HCT116 (cell line): Measurements from ENCODE around the gene DDR2. TPM values are rescaled to one million over a fixed set of nuclear protein-coding genes. Genes with fewer than 3 reads are reported as not detected.

Experiments used
- ATAC-seq: fragments of 200-7000 bp; cut with Tn5 transposase; 2 replicates; pipeline ENCODE4 v1.9.1; 2020; ENCODE audit warnings: mild to moderate bottlenecking, moderate library complexity
- BruUV-seq: library from RNA; stranded (reverse); fragments of 400-500 nt; replicated peaks from 2 replicates; lab custom pipeline; 2021; lab: Mats Ljungman, UMichigan
- CTCF ChIA-PET: fragments of 300-600 bp; sonication (Branson Sonifier 250); formaldehyde crosslinking; loops from one replicate; lab custom pipeline; 2021; ENCODE audit warnings: antibody characterized with exemption; lab: Charles Lee
- POLR2A ChIA-PET: fragments of 300-600, 350-600 bp; sonication (Branson Sonifier 250); formaldehyde crosslinking; loops from one replicate; lab custom pipeline; 2021; ENCODE audit warnings: antibody characterized with exemption; lab: Charles Lee
- RAD21 ChIA-PET, 2 experiments: fragments of 300-600 bp; sonication (Branson Sonifier 250); formaldehyde crosslinking; loops; one replicate each; lab custom pipeline; 2023; ENCODE audit warnings: low total read pairs in 2 of 2; ENCODE audit not compliant: uncharacterized antibody in 2 of 2, unreplicated experiment in 2 of 2, low non-redundant PET in 1 of 2; lab: Charles Lee
- DNase-seq: peaks from one replicate; pipeline ENCODE4 v3.0.0-alpha.2; 2010; ENCODE audit warnings: low read depth, low spot score
- H2AFZ ChIP-seq: fragments of 200-600 bp; shearing (Covaris generic), sonication (generic); 2 replicates; pipeline ENCODE4 v1.6.1; 2017; ENCODE audit warnings: low read depth, mixed run types, mixed read lengths, antibody characterized with exemption, low read length; ENCODE audit not compliant: poor library complexity, severe bottlenecking
- H3K27ac ChIP-seq: 2 replicates; pipeline ENCODE4 v1.5.1; 2012; ENCODE audit warnings: low read depth, low read length
- H3K27me3 ChIP-seq: fragments of 200-600 bp; sonication (generic); 2 replicates; pipeline ENCODE4 v1.6.1; 2016; ENCODE audit warnings: mixed run types, low read length, mixed read lengths; ENCODE audit not compliant: insufficient read depth
- H3K36me3 ChIP-seq, 2 experiments: fragments of 200-500 bp in 1 of 2; fragments of 200-600 bp in 1 of 2; sonication (Bioruptor generic) in 1 of 2; sonication (generic) in 1 of 2; 2 replicates each; pipeline versions ENCODE4 v1.5.1 to v1.6.1; 2014 to 2016; ENCODE audit warnings: low read length in 2 of 2, inconsistent platforms in 1 of 2, mixed read lengths in 1 of 2, mixed run types in 1 of 2; ENCODE audit not compliant: insufficient read depth in 2 of 2, control insufficient read depth in 1 of 2
- H3K4me1 ChIP-seq, 2 experiments: fragments of 200-600 bp in 1 of 2; sonication (generic) in 1 of 2; 2 replicates each; pipeline versions ENCODE4 v1.5.1 to v1.6.1; 2012 to 2017; ENCODE audit warnings: low read length in 2 of 2, inconsistent platforms in 1 of 2, mild to moderate bottlenecking in 1 of 2, mixed read lengths in 1 of 2, mixed run types in 1 of 2, moderate library complexity in 1 of 2; ENCODE audit not compliant: insufficient read depth in 2 of 2, control insufficient read depth in 1 of 2
- H3K4me2 ChIP-seq: fragments of 200-600 bp; sonication (generic); 2 replicates; pipeline ENCODE4 v1.6.1; 2017; ENCODE audit warnings: mixed run types, low read length, mixed read lengths
- H3K4me3 ChIP-seq, 2 experiments: fragments of 200-600 bp in 1 of 2; sonication (generic) in 1 of 2; replicated peaks in 1 of 2; 2 replicates each; pipeline ENCODE4 v1.5.1; 2011 to 2016; ENCODE audit warnings: low read length in 2 of 2, control low read depth in 1 of 2, low read depth in 1 of 2, mild to moderate bottlenecking in 1 of 2, mixed read lengths in 1 of 2, mixed run types in 1 of 2
- H3K79me2 ChIP-seq: fragments of 200-600 bp; sonication (generic); 2 replicates; pipeline ENCODE4 v1.6.1; 2017; ENCODE audit warnings: mild to moderate bottlenecking, mixed run types, low read length, moderate library complexity, mixed read lengths; ENCODE audit not compliant: insufficient read depth
- H3K9ac ChIP-seq: fragments of 200-600 bp; sonication (generic); 2 replicates; pipeline ENCODE4 v1.6.1; 2016; ENCODE audit warnings: low read length, mixed read lengths
- H3K9me2 ChIP-seq: fragments of 200-600 bp; sonication (generic), shearing (Covaris generic); 2 replicates; pipeline ENCODE4 v1.6.1; 2017; ENCODE audit warnings: mixed run types, mild to moderate bottlenecking, moderate library complexity; ENCODE audit not compliant: insufficient read depth
- H3K9me3 ChIP-seq, 2 experiments: fragments of 200-500 bp in 1 of 2; fragments of 200-600 bp in 1 of 2; sonication (Bioruptor generic) in 1 of 2; sonication (generic) in 1 of 2; 2 replicates each; pipeline ENCODE4 v1.6.1; 2014 to 2017; ENCODE audit warnings: low read length in 2 of 2, mixed read lengths in 2 of 2, inconsistent platforms in 1 of 2, low read depth in 1 of 2, mild to moderate bottlenecking in 1 of 2, mixed run types in 1 of 2, moderate library complexity in 1 of 2; ENCODE audit not compliant: control insufficient read depth in 1 of 2, insufficient read depth in 1 of 2
- H4K20me1 ChIP-seq: fragments of 200-600 bp; sonication (generic), shearing (Covaris generic); 2 replicates; pipeline ENCODE4 v1.6.1; 2017; ENCODE audit warnings: mixed run types, mild to moderate bottlenecking, moderate library complexity; ENCODE audit not compliant: insufficient read depth
- CBX3 ChIP-seq: IDR thresholded peaks from 2 replicates; pipeline ENCODE4 v1.6.1; 2012; ENCODE audit warnings: low read depth
- CEBPB ChIP-seq: IDR thresholded peaks from 2 replicates; pipeline ENCODE4 v1.6.1; 2012; ENCODE audit warnings: low read depth
- EGR1 ChIP-seq: IDR thresholded peaks from 2 replicates; pipeline ENCODE4 v1.6.1; 2012; ENCODE audit warnings: low read depth
- JUND ChIP-seq: IDR thresholded peaks from 2 replicates; pipeline ENCODE4 v1.6.1; 2012
- RAD21 ChIP-seq: IDR thresholded peaks from 2 replicates; pipeline ENCODE4 v1.6.1; 2012; ENCODE audit warnings: low read depth, mild to moderate bottlenecking
- SIN3A ChIP-seq: IDR thresholded peaks from 2 replicates; pipeline ENCODE4 v1.6.1; 2012; ENCODE audit warnings: low read depth
- TCF7L2 ChIP-seq: IDR thresholded peaks from 2 replicates; pipeline ENCODE4 v1.7.0; 2011; ENCODE audit warnings: borderline replicate concordance, inconsistent platforms; ENCODE audit not compliant: insufficient read depth, insufficient read length; ENCODE audit errors: extremely low read depth
- YY1 ChIP-seq: IDR thresholded peaks from 2 replicates; pipeline ENCODE4 v1.6.1; 2011; ENCODE audit warnings: low read length, low read depth, moderate library complexity, mild to moderate bottlenecking; ENCODE audit not compliant: insufficient replicate concordance; ENCODE audit errors: extremely low read depth
- ZFX ChIP-seq: fragments of 450-650 bp; IDR thresholded peaks from 2 replicates; pipeline ENCODE4 v1.6.1; 2017
- ZNF274 ChIP-seq: fragments of 200-500 bp; sonication (Bioruptor generic); IDR thresholded peaks from 2 replicates; pipeline ENCODE4 v1.6.1; 2014; ENCODE audit warnings: mild to moderate bottlenecking, low read depth, low read length, inconsistent platforms
- intact Hi-C: fragments of 100-400 bp; cut with micrococcal nuclease; formaldehyde crosslinking; loops from 2 replicates; pipeline ENCODE4 v1.10.0; 2022
- total RNA-seq: library from RNA; stranded (reverse); gene quantifications from one replicate; pipeline ENCODE4 v1.2.1, GENCODE V29; 2021; ENCODE audit not compliant: unreplicated experiment
- TF ChIP-seq, protein P1 (sequence below), 3 experiments: fragments of 200-600 bp in 1 of 3; sonication (generic) in 1 of 3; IDR thresholded peaks in 2 of 3; conservative IDR thresholded peaks in 1 of 3; 2 replicates each; pipeline ENCODE4 v1.5.1; 2012 to 2017; ENCODE audit warnings: low read depth in 2 of 3, low read length in 2 of 3, antibody characterized with exemption in 1 of 3, borderline replicate concordance in 1 of 3, control low read depth in 1 of 3, mild to moderate bottlenecking in 1 of 3, mixed read lengths in 1 of 3, mixed run types in 1 of 3, moderate library complexity in 1 of 3; ENCODE audit not compliant: insufficient read depth in 1 of 3
- TF ChIP-seq, protein P2 (sequence below): IDR thresholded peaks from 2 replicates; pipeline ENCODE4 v1.6.1; 2011; ENCODE audit warnings: mild to moderate bottlenecking, low read length, moderate library complexity; ENCODE audit not compliant: insufficient replicate concordance; ENCODE audit errors: extremely low read depth

DDR2 gene
- total RNA-seq, 1 experiment from 2014 or later = 0.84 TPM

DNA sequence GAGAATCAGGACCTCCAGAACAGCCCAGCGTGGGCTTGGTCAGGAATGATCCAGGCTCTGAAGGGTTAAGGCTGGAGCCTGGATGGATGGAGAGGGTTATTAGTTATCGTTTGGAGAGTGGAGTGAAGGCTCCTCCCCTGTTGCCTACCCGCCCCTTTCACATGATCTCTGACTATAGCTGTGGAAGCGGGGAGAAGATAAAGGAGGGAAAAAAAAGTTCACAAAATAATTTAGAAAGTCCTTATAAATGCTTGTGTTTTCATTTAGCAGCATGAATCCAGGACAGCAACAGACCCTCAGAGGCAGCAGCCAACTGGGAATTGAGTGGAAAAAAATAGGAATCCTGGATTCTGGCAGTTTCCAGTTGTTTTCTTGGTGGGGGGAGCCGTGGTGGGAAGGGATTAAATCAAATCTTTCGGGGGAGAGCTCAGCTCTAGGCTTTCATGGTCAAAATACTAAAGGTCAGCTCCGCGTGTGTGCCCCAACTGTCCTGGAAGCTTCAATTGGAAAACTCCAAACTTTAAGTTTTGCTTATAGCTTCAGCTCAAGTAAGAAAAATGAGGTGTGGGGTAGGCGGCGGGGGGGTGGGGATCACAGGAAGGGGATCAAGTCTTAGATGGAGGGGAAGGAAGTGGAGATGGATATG is 595 bp upstream of the DDR2 start:
- BruUV-seq = no TSS peak

DNA sequence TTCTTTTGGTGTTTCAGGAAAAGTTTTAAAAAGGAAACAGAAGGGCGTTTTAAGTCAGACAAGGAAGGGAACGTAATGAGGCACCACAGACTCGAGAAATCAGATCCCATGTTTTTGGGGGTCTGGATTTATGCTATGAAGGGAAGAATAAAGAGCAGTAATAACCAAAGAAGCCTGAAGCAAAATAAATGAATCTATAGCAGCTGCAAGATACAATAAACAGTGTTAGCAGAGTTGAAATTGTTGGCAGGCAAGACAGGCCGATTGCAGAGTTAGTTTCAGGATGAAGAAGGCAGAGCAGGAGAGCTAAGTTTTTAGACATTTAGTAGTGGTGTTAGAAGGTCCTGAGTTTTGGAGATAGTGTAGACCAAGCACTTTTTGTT is 425 bp downstream of the DDR2 start:
- no peak for ATAC-seq
- CTCF ChIA-PET = interaction anchor here (1.0 to 1.1 kb wide), 2 partner anchors 19 to 20 kb away, joined by 3 read pairs; no protein-coding TSS in a partner anchor
- Histone ChIP-seq H3K9me2 (no peaks in the 10 kb centered on the region), H3K9ac (no peak overlapping the region), H3K27ac (no peak overlapping the region), H3K79me2 (no peaks in the 10 kb centered on the region), H4K20me1 (no peaks in the 10 kb centered on the region), H3K4me1 (peaks cover 0 to 3% of the 10 kb centered on the region in 2 experiments; a peak in 1 of 4 replicates), H3K36me3 (no peaks in the 10 kb centered on the region), H3K9me3 (no peaks in the 10 kb centered on the region), H3K4me3 (no peak overlapping the region), H2AFZ (no peak overlapping the region), H3K4me2 (no peak overlapping the region), H3K27me3 (no peaks in the 10 kb centered on the region)
- RAD21 ChIA-PET = no interaction called here
- intact Hi-C loops = no loop called here
- DNase-seq = no peak
- TF ChIP-seq SIN3A (no peak), ZFX (no peak)
- TF ChIP-seq, protein P1, sequence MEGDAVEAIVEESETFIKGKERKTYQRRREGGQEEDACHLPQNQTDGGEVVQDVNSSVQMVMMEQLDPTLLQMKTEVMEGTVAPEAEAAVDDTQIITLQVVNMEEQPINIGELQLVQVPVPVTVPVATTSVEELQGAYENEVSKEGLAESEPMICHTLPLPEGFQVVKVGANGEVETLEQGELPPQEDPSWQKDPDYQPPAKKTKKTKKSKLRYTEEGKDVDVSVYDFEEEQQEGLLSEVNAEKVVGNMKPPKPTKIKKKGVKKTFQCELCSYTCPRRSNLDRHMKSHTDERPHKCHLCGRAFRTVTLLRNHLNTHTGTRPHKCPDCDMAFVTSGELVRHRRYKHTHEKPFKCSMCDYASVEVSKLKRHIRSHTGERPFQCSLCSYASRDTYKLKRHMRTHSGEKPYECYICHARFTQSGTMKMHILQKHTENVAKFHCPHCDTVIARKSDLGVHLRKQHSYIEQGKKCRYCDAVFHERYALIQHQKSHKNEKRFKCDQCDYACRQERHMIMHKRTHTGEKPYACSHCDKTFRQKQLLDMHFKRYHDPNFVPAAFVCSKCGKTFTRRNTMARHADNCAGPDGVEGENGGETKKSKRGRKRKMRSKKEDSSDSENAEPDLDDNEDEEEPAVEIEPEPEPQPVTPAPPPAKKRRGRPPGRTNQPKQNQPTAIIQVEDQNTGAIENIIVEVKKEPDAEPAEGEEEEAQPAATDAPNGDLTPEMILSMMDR (IDR thresholded peaks at IDR 0.05 in 2 of 3, conservative IDR thresholded peaks at IDR 0.05 in 1 of 3; ENCODE audit: borderline replicate concordance in 1 of 3, insufficient read depth in 1 of 3, low read depth in 2 of 3, low read length in 2 of 3) = no peak
- POLR2A ChIA-PET = no interaction called here
- BruUV-seq = no TSS peak

More for the DNA sequence above, 595 bp upstream of the DDR2 start:
- intact Hi-C loops = no loop called here
- ChIA-PET POLR2A (no interaction called here), CTCF (interaction anchor here (1.0 kb wide), 1 partner anchor 18 kb away, joined by 3 read pairs; no protein-coding TSS in a partner anchor), RAD21 (no interaction called here)
- Histone ChIP-seq H3K27ac (no peak overlapping the region), H3K79me2 (no peaks in the 10 kb centered on the region), H4K20me1 (no peaks in the 10 kb centered on the region), H3K9ac (no peak overlapping the region), H3K36me3 (no peaks in the 10 kb centered on the region), H3K9me2 (no peaks in the 10 kb centered on the region), H3K27me3 (no peaks in the 10 kb centered on the region), H2AFZ (no peak overlapping the region), H3K4me2 (no peak overlapping the region), H3K4me3 (no peak overlapping the region), H3K4me1 (peaks cover 0 to 6% of the 10 kb centered on the region in 2 experiments; a peak in 1 of 4 replicates), H3K9me3 (no peaks in the 10 kb centered on the region)
- no peak for TF ChIP-seq YY1
- TF ChIP-seq ZNF274 = no peak
- no peak for TF ChIP-seq ZFX
- TF ChIP-seq CEBPB = no peak
- no peak for TF ChIP-seq EGR1
- TF ChIP-seq TCF7L2 = no peak
- no peak for TF ChIP-seq CBX3
- no peak for TF ChIP-seq RAD21
- TF ChIP-seq, protein P2, sequence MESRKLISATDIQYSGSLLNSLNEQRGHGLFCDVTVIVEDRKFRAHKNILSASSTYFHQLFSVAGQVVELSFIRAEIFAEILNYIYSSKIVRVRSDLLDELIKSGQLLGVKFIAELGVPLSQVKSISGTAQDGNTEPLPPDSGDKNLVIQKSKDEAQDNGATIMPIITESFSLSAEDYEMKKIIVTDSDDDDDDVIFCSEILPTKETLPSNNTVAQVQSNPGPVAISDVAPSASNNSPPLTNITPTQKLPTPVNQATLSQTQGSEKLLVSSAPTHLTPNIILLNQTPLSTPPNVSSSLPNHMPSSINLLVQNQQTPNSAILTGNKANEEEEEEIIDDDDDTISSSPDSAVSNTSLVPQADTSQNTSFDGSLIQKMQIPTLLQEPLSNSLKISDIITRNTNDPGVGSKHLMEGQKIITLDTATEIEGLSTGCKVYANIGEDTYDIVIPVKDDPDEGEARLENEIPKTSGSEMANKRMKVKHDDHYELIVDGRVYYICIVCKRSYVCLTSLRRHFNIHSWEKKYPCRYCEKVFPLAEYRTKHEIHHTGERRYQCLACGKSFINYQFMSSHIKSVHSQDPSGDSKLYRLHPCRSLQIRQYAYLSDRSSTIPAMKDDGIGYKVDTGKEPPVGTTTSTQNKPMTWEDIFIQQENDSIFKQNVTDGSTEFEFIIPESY = no peak
- no peak for TF ChIP-seq JUND
- DNase-seq = no peak
- no peak for ATAC-seq
